HG03066 (cell line): ENCODE measurements around the gene ZNF799.
"Not testable (repeated sequence)": the region's sequence is repeated elsewhere in the genome, so short reads cannot be mapped to it uniquely, and the experiment has no call there.

Source experiments
- ATAC-seq: cut with Tn5 transposase; IDR thresholded peaks from one replicate; pipeline ENCODE4 v1.9.1; 2021; ENCODE audit warnings: low read depth; ENCODE audit not compliant: unreplicated experiment

Gene ZNF799

DNA sequence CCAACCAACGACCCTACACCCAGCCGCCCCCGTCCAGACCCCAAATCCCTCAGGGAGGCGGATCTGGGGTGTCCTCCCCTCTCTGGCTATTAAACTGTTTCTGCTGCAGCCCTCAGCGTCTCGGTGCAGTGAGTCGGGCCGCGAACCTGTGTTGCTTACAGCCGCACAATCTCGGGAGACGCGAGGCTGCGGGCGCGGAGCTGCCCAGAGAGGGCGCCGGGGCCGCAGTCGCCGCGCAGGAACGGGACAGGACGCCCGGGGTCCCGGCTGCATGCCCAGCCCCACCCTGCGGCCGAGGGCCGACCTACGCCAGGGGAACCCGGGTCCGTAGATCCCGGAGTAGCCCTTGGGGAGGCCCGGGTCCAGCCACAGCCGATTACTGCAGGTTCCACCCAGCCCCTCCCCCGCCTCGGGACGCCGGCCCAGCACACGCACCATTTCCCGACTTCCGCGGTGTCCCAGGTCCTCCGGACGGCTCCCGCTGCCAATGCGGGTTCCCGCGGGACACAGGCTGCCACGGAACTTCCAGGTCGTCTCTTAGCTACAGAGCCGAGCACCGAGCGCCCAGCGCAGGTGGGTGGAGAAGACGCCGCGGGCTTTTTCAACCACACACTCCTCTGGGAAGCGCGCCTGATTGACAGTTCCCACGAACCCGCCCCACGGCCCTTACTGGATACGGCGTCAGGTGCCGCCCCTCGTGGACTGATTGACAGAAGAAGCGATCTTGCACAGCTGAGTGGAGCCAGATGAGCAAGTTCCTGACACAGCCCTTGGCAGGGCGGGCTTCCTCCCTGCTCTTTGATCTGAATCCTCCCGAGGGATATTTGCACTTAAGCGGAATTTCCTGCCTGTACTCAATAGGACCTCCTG is at the start of gene ZNF799:
ZNF799 (minus strand) TSS at position 639 of the 870 bp plus-strand sequence; CDS start at position 438, 201 bp downstream.
- peak; percentile 93 for ATAC-seq

DNA sequence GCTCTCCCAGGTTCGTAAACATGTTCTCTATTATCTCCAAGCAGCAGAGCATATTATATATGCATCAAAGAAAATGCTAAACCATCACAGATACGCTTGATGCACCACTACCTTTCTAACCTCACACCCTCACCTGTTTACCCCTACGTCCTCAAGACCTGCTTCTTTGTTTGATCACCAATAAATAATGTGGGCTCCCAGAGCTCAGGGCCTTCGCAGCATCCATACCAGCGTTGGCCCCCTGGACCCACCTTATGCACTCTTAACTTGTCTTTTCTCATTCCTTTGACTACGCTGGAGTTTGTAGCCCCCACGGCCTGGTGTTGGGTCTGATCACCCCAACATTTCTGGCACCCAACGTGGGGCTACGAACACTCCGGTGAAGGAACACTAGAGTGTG is 49.8 kb upstream of the ZNF799 start:
- ATAC-seq, result no peak

DNA sequence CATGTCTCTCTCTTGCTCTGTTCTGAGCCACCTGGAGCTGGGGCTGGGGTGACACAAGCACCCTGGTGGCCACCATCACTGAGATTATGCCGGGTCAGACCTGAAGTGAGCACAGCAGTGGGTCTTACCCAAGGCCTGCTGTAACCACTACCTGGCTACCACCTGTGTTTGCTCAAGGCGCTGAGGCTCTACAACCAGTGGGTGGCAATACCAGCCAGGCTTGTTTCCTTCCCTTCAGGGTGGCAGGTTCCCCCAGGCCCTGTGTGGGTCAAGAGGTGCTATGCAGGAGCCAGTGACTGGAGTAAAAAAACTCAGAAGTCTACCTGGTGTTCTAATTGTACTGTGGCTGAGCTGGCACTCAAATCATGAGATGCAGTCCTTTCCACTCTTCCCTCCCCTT is 47.7 kb upstream of the ZNF799 start:
- no peak for ATAC-seq

- peak; percentile 89 for ATAC-seq
Observed at GRCh38 chr19:12440541-12441316, 39.7 kb upstream of the ZNF799 start, which contains the start of gene ZNF443. TSS of gene ZNF443 (minus strand) at chr19:12441021. CDS start at chr19:12440914, 107 bp downstream.

DNA sequence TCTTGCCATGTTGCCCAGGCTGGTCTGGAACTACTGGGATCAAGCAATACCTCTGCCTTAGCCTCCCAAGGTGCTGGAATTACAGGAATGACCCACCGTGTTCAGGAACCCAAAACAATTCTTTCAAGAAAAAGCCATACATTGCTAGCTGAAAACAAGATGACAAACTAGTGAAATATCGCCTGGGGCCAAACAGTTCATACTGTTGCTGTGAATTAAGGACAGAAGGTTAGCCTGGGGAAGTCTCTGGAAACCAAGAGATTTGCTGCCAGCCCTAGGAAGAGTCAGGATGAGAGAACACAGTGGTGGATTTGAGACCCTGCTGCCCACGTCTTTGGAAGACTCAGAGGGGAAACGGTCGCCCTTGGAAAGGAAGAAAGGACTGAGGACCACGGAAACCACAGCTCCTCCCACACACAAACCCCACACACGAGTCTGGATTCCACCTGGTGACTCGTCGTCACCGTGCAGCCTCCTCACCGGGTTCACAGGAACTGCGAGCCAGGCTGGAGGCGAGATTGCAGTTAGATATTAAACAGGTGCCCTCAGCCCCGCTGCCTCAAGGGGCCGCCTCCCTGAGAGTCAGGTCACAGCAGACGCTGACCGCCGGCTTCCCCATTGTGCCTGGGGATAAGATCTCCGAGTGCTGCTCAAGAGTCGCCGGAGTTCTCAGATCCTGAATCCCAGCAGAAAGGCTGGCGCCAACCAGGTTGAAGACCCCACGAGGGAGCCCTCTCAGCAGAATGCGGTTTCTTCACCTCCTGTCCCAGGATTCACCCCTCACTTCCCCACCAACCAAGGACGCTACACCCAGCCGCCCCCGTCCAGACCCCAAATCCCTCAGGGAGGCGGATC is 38.8 kb upstream of the ZNF799 start:
- not testable (repeated sequence) for ATAC-seq

- ATAC-seq, result not testable (repeated sequence)
Observed at GRCh38 chr19:12430726-12431299, 29.7 kb upstream of the ZNF799 start.

DNA sequence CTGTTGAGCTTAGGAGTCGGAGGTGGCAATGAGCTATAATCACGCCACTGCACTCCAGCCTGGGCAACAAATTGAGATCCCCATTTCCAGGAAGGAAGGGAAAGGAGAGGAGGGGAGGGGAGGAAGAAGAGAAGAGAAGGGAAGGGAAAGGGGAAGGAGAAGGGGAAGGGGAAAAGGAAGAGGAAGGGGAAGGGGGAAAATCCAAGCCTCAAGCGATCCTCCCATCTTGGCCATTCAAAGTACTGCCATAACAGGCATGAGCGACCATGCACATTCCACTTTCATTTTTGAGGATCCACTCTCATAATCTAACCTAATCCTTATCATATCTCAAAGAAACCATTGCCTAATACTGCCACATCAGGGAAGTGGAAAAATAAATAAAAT is 24.8 kb upstream of the ZNF799 start:
- ATAC-seq, result no peak

DNA sequence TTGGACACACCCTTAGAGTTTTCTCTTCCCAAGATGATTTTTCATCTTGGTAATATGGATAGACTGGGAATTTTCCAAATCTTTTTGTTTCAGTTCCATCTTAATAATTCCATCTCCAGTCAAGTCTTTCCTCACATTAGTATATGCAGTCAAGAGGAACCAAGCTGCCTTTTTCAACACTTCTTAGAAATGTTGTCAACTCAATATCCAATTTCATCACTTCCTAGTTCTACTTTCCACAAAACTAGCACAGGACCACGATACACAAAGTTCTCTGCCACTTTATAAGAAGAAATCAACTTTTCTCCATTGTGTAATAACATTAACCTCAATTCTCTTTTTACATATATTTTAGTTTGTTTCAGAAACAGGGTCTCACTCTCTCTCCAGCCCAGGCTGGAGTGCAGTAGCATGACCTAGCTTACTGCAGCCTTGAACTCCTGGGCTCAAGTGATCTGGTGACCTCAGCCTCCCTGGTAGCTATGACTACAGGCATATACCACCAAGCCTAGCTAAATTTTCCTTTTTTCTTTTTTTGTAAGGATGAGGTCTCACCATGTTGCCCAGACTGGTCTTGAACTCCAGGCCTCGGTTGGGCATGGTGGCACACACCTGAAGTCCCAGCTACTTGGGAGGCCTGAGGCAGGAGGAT is 24.3 kb upstream of the ZNF799 start:
- ATAC-seq, result no peak

DNA sequence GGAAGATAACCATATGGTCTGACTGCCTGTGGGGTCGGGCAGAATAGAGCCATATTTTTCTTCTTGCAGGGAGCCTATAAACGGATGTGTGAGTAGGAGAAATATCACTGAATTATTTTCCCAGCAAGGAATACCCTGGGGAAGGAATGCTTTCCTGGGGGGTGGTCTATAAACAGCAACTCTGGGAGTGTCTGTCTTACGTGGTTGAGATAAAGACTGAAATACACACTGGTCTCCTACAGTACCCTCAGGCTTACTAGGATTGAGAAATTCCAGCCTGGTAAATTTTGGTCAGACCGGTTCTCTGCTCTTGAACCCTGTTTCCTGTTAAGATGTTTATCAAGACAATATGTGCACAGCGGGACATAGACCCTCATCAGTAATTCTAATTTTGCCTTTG is 16.2 kb upstream of the ZNF799 start:
- ATAC-seq, result not testable (repeated sequence)

DNA sequence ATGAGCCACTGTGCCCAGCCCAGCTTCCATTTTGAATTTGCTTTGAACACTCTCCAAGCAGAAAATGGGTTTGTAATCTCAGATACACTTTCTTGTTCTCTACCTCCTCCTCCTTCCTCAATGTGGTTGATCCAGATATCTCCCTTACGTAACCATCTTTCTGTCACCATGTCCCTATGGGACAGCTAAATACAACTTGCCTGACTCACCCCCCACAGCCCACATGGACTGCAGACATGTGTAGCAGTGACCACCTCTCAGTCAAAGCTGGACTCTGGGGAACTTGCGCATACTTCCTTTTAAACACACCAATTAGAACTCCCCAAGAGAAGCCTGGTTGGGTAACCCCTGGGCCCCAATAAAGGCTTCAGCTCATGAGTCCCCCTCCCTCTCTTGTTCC is 10.8 kb upstream of the ZNF799 start:
- ATAC-seq, result no peak

DNA sequence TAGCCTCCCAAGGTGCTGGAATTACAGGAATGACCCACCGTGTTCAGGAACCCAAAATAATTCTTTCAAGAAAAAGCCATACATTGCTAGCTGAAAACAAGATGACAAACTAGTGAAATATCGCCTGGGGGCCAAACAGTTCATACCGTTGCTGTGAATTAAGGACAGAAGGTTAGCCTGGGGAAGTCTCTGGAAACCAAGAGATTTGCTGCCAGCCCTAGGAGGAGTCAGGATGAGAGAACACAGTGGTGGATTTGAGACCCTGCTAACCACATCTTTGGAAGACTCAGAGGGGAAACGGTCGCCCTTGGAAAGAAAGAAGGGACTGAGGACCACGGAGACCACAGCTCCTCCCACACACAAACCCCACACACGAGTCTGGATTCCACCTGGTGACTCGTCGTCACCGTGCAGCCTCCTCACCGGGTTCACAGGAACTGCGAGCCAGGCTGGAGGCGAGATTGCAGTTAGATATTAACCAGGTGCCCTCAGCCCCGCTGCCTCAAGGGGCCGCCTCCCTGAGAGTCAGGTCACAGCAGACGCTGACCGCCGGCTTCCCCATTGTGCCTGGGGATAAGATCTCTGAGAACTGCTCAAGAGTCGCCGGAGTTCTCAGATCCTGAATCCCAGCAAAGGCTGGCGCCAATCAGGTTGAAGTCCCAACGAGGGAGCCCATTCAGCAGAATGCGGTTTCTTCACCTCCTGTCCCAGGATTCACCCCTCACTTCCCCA is 1.0 kb downstream of the ZNF799 start:
- ATAC-seq, result not testable (repeated sequence)

GRCh38 chr19:12391148-12391547 is 9.9 kb downstream of the ZNF799 start:
- ATAC-seq, result not testable (repeated sequence)

DNA sequence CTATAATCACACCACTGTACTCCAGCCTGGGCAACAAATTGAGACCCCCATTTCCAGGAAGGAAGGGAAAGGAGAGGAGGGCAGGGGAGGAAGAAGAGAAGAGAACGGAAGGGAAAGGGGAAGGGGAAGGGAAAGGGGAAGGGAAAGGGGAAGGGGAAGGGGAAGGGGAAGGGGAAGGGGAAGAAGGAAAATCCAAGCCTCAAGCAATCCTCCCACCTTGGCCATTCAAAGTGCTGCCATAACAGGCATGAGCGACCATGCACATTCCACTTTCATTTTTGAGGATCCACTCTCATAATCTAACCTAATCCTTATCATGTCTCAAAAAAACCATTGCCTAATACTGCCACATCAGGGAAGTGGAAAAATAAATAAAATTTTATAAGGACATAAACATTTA is 14.7 kb downstream of the ZNF799 start:
- ATAC-seq, result not testable (repeated sequence)

DNA sequence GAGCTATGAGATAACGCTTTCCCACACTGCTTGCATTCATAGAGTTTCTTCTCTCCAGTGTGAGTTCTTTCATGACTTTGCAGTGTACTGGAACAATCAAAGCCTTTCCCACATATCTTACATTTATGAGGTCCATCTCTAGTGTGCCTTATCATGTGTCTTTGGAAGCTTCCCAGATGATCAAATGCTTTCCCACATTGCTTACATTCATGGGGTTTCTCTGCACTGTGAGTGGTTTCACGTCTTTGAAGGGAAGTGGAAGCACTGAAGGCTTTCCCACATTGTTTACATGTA is 20.7 kb downstream of the ZNF799 start:
- ATAC-seq, result no peak

DNA sequence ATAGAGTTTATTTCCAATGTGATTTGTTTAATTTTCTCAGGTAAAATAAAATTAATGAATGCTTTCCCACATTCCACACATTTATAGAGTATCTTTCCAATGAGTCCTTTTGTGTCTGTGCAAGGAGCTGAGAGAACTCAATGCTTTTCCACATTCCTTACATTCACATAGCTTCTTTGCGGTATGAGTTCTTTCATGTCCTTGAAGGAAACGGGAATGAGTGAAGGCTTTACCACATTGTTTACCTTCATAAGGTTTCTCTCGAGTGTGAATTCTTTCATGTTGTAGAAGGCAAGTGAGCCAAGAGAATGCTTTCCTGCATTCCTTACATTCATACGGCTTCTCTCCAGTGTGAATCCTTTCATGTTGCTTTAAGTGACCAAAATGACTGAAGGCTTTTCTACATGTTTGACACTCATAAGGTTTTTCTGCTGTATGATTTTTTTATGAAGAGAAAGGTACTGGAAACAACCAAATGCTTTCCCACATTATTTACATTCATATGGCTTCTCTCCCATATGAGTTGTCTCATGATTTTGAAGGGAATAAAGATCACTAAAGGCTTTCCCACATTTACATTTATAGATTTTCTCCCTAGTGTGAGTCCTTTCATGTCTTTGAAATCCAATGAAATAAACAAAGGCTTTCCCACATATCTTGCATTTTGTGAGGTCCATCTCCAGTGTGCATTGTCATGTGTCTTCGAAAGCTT is 21.2 kb downstream of the ZNF799 start:
- ATAC-seq, result no peak

DNA sequence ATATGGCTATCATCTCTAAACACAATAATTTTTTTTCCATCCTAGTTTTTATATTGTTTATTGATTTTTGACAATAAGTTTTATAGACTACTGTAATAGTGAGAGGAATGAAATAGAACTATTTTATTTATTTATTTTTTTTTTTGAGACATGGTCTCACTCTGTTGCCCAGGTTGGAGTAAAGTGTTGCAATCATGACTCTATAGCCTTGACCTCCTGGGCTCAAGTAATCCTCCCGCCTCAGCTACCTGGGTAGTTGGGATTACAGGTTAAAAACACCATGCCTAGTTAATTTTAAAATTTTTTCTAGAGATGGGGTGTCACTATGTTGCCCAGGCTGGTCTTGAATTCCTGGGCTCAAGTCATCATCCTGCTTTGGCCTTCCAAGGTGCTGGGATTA is 27.0 kb downstream of the ZNF799 start:
- no peak for ATAC-seq

- ATAC-seq, result peak; percentile 75
Observed at GRCh38 chr19:12365236-12366162, 35.6 kb downstream of the ZNF799 start, which contains the start of gene ZNF442. TSS of gene ZNF442 (minus strand) at chr19:12365683. CDS start at chr19:12363631, 2,052 bp downstream.
